GM12878 (cell line): Measurements from ENCODE around the gene MEIOC. TPM values are rescaled to one million over a fixed set of nuclear protein-coding genes. Genes with fewer than 3 reads are reported as not detected.

Experiments
- ATAC-seq: fragments of 200-7000 bp; cut with Tn5 transposase; 3 replicates; pipeline ENCODE4 v1.9.1; 2020; ENCODE audit warnings: mild to moderate bottlenecking, moderate library complexity
- BruUV-seq: library from RNA; stranded (reverse); fragments of 400-500 nt; replicated peaks from 2 replicates; lab custom pipeline; 2021; lab: Mats Ljungman, UMichigan
- CTCF ChIA-PET: fragments of 300-600 bp; sonication (Branson Sonifier 250); formaldehyde crosslinking; extraction: SDS; loops from one replicate; lab custom pipeline; 2021; ENCODE audit warnings: inconsistent platforms; lab: Yijun Ruan, JAX
- POLR2A ChIA-PET: fragments of 350-600 bp; formaldehyde crosslinking; extraction: SDS; loops from one replicate; lab custom pipeline; 2021; ENCODE audit warnings: inconsistent platforms; lab: Charles Lee
- RAD21 ChIA-PET: fragments of 300-600 bp; sonication (Branson Sonifier 250); formaldehyde crosslinking; loops from one replicate; lab custom pipeline; 2023; ENCODE audit warnings: antibody characterized with exemption; ENCODE audit not compliant: unreplicated experiment; lab: Charles Lee
- SMC1A ChIA-PET: fragments of 300-600 bp; sonication (Branson Sonifier 250); formaldehyde crosslinking; loops from one replicate; lab custom pipeline; 2023; ENCODE audit not compliant: unreplicated experiment, uncharacterized antibody; lab: Charles Lee
- DNase-seq: peaks from one replicate; pipeline ENCODE4 v3.0.0-alpha.2; 2011; ENCODE audit warnings: low read depth, low spot score
- FAIRE-seq: peaks from 3 replicates; lab custom pipeline; 2011; peaks lifted over from hg19 to GRCh38; lab: Jason Lieb, UNC
- H2AFZ ChIP-seq: 2 replicates; pipeline ENCODE4 v1.6.0; 2011; ENCODE audit warnings: low read depth, low read length, control low read depth; ENCODE audit not compliant: control insufficient read depth
- H3K27ac ChIP-seq: 2 replicates; pipeline ENCODE4 v1.5.1; 2011; ENCODE audit warnings: control low read depth; ENCODE audit not compliant: control insufficient read depth, insufficient read depth
- H3K27me3 ChIP-seq, 2 experiments: replicated peaks in 1 of 2; 2 replicates each; pipeline versions ENCODE4 v1.6.0 to v1.6.1; 2011; ENCODE audit warnings: low read length in 1 of 2; ENCODE audit not compliant: control insufficient read depth in 2 of 2, insufficient read depth in 2 of 2
- H3K36me3 ChIP-seq, 2 experiments: 2 replicates each; pipeline ENCODE4 v1.5.1; 2011; ENCODE audit warnings: low read length in 1 of 2; ENCODE audit not compliant: control insufficient read depth in 2 of 2, insufficient read depth in 2 of 2
- H3K4me1 ChIP-seq: 2 replicates; pipeline ENCODE4 v1.6.1; 2011; ENCODE audit warnings: mild to moderate bottlenecking, low read length, moderate library complexity, mixed read lengths; ENCODE audit not compliant: control insufficient read depth, insufficient read depth
- H3K4me2 ChIP-seq: 2 replicates; pipeline ENCODE4 v1.6.0; 2011; ENCODE audit warnings: control low read depth; ENCODE audit not compliant: control insufficient read depth, insufficient read depth
- H3K4me3 ChIP-seq: fragments of 200-600 bp; sonication (generic); 2 replicates; pipeline ENCODE4 v1.5.1; 2016
- H3K79me2 ChIP-seq: 2 replicates; pipeline ENCODE4 v1.6.0; 2011; ENCODE audit warnings: low read length; ENCODE audit not compliant: control insufficient read depth, insufficient read depth
- H3K9ac ChIP-seq: 2 replicates; pipeline ENCODE4 v1.8.0; 2011; ENCODE audit warnings: low read length, control low read depth, mixed read lengths; ENCODE audit not compliant: control insufficient read depth, insufficient read depth
- H3K9me3 ChIP-seq: replicated peaks from 3 replicates; pipeline ENCODE4 v1.5.1; 2011; ENCODE audit warnings: mild to moderate bottlenecking, low read length; ENCODE audit not compliant: control insufficient read depth, insufficient read depth
- H4K20me1 ChIP-seq: 2 replicates; pipeline ENCODE4 v1.6.0; 2011; ENCODE audit not compliant: control insufficient read depth, insufficient read depth
- BHLHE40 ChIP-seq, 2 experiments: fragments of 450-650 bp in 1 of 2; IDR thresholded peaks; 2 replicates each; pipeline ENCODE4 v1.6.1; 2011 to 2017; ENCODE audit warnings: low read depth in 2 of 2, borderline replicate concordance in 1 of 2, improper control_type of control experiment in 1 of 2, low read length in 1 of 2, mild to moderate bottlenecking in 1 of 2
- CEBPB ChIP-seq, 2 experiments: fragments of 150-350 bp in 1 of 2; IDR thresholded peaks; 2 replicates each; pipeline ENCODE4 v1.6.1; 2012 to 2014; ENCODE audit warnings: low read depth in 2 of 2, low read length in 2 of 2, borderline replicate concordance in 1 of 2, inconsistent platforms in 1 of 2
- KLF5 ChIP-seq: fragments of 450-650 bp; IDR thresholded peaks from 2 replicates; pipeline ENCODE4 v1.6.1; 2014; ENCODE audit warnings: mild to moderate bottlenecking; ENCODE audit not compliant: partially characterized antibody
- RB1 ChIP-seq: fragments of 450-650 bp; formaldehyde crosslinking; IDR thresholded peaks from 2 replicates; pipeline ENCODE4 v1.6.1; 2017; ENCODE audit warnings: mild to moderate bottlenecking, borderline replicate concordance
- SUPT20H ChIP-seq: IDR thresholded peaks from 2 replicates; pipeline ENCODE4 v1.6.1; 2011; ENCODE audit warnings: low read depth, mild to moderate bottlenecking, low read length, moderate library complexity, borderline replicate concordance; ENCODE audit not compliant: control insufficient read depth
- WGBS: methylation state at CpG from one replicate; pipeline ENCODE4 v1.1.6; 2016; ENCODE audit warnings: low lambda C conversion rate; ENCODE audit not compliant: insufficient replicate concordance, insufficient coverage; ENCODE audit errors: missing lambda C conversion rate; 5-methylcytosine and 5-hydroxymethylcytosine counted together
- in situ Hi-C: fragments of 300-500 bp; cut with MboI; formaldehyde crosslinking; loops from 9 replicates; pipeline ENCODE4 v1.14.3; 2018; ENCODE audit warnings: mixed read lengths
- intact Hi-C: fragments of 100-400 bp; cut with micrococcal nuclease; formaldehyde crosslinking; loops from one replicate; pipeline ENCODE4 v1.14.2; 2022; ENCODE audit not compliant: unreplicated experiment
- polyA plus RNA-seq, 11 experiments: library from polyadenylated mRNA; depleted of rRNA in 4 of 11; unstranded in 6 of 11; stranded (reverse) in 5 of 11; fragments of >200 nt; fragmentation: Nextera tagmentation in 4 of 11; fragmentation: Illumina TruSeq in 1 of 11; extraction: Ambion mirVana in 4 of 11; extraction: Trizol in 1 of 11; gene quantifications; 1 replicate in 1 of 11; 2 replicates in 10 of 11; pipeline versions ENCODE4 v1.2.1 to v1.2.3, GENCODE V29; 2011 to 2016; ENCODE audit warnings: inconsistent platforms in 2 of 11, missing spikeins in 2 of 11, low read depth in 1 of 11
- total RNA-seq, 4 experiments: library from RNA; depleted of rRNA in 3 of 4; stranded (reverse); fragments of >200 nt in 3 of 4; fragmentation: Illumina TruSeq in 1 of 4; extraction: Trizol in 1 of 4; gene quantifications; 2 replicates each; pipeline versions ENCODE4 v1.2.1 to v1.2.3, GENCODE V29; 2013 to 2021
- TF ChIP-seq, protein P1 (sequence below): IDR thresholded peaks from 2 replicates; pipeline ENCODE4 v1.6.1; 2011; ENCODE audit warnings: low read depth, low read length, improper control_type of control experiment, borderline replicate concordance

Gene MEIOC
- total and polyA plus RNA-seq, 10 of the 15 experiments (the other 5 are each of a cell fraction or from before 2014, with no cell fraction given) = 0.01 to 0.48 (median 0.12) TPM; not detected in 4

- no TSS peak for BruUV-seq
- CTCF ChIA-PET = no interaction called here
- Histone ChIP-seq H3K79me2 (no peaks in the 10 kb centered on the region), H3K4me2 (no peak overlapping the region), H3K27ac (no peak overlapping the region), H3K36me3 (no peaks in the 10 kb centered on the region), H2AFZ (no peak overlapping the region), H3K4me1 (no peaks in the 10 kb centered on the region), H3K9me3 (no peaks in the 10 kb centered on the region), H4K20me1 (no peaks in the 10 kb centered on the region), H3K4me3 (no peak overlapping the region), H3K27me3 (no peaks in the 10 kb centered on the region; a peak in 1 of 4 replicates), H3K9ac (no peak overlapping the region)
- RAD21 ChIA-PET = no interaction called here
- SMC1A ChIA-PET = interaction anchor here (0.6 kb wide), 1 partner anchor 160 kb away, joined by 3 read pairs; no protein-coding TSS in a partner anchor
- FAIRE-seq (no peak), ATAC-seq (no peak), DNase-seq (no peak)
- TF ChIP-seq CEBPB (IDR thresholded peaks at IDR 0.05; ENCODE audit: borderline replicate concordance in 1 of 2, low read depth in 2 of 2, low read length in 2 of 2) (no peak), BHLHE40 (IDR thresholded peaks at IDR 0.05; ENCODE audit: borderline replicate concordance in 1 of 2, low read depth in 2 of 2, low read length in 1 of 2) (no peak), SUPT20H (no peak), KLF5 (no peak), RB1 (no peak)
- TF ChIP-seq, protein P1, sequence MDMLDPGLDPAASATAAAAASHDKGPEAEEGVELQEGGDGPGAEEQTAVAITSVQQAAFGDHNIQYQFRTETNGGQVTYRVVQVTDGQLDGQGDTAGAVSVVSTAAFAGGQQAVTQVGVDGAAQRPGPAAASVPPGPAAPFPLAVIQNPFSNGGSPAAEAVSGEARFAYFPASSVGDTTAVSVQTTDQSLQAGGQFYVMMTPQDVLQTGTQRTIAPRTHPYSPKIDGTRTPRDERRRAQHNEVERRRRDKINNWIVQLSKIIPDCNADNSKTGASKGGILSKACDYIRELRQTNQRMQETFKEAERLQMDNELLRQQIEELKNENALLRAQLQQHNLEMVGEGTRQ = no peak
- WGBS = 15% methylated on average over 10 of the region's 10 CpGs
- POLR2A ChIA-PET = no interaction called here
- in situ Hi-C loops (no loop called here), intact Hi-C loops (no loop called here)
Measured at GRCh38 chr17:44607836-44608690, 48.2 kb upstream of the MEIOC start.
